Hematopoietic multipotent progenitor cell treated with erythropoietin and hydrocortisone succinate and interleukin-3 and kit ligand, for 17 days (in vitro differentiated cells): ENCODE data around the gene DPH1.

Experiments used
- DNase-seq: peaks from one replicate; pipeline ENCODE4 v3.0.0-alpha.2; 2015; ENCODE audit warnings: low spot score

Gene DPH1

DNA sequence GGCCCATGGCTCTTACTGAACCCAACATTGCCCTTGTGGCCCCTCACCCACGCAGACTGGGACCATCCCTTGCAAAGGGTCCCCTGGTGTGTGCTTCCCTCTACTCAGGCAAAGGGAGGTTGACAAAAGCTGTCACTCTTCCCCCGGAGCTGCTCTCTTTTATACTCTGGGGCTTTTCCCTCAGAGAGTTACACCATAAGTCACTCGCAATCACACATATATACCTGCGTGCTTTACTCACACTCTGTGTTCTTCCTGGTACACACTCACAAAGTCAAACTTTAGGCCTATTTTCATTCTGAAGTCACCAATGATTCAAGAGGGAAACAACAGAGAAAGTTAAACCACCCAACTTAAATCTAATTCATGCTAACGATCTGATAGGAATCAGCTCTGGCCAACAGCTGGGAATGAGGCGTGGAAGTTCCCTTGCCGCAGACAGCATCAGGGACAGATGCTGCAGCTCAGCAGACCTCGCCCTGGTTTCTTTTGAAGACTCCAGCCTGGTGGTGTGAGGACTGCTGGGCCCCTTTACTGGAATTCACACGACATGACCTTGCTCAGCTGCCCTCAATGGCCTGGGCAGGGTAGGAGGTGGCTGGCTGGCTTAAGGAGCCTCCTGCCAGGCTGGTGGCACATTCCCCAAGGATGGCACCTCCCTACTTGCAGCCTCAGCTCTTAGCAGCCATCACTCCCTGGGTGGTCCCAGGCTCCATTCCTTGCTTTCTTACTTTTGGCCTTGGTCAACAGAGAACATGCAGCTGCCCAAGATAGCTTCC lies 52.2 kb downstream of the DPH1 start:
- no peak for DNase-seq

DNA sequence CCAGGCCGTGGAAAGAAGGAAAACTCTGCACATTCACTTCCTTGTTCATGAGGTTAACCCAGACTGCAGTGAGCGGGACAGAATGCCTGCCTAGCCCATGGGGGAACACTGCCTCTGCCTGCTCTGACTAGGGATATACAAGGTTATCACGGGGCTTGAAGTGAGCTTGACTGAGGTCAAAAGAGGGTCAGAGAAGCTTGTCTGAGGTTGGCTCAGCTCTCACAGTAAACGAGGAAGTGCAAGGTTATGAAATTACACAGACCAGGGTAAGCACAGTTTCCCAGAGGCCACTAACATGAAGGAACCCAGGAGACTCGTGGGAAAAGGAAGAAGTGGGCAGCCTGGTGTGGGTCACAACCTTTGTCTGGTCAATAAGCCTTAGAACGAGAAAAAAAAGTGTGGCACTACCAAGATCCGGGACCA lies 53.7 kb downstream of the DPH1 start:
- DNase-seq = no peak

DNA sequence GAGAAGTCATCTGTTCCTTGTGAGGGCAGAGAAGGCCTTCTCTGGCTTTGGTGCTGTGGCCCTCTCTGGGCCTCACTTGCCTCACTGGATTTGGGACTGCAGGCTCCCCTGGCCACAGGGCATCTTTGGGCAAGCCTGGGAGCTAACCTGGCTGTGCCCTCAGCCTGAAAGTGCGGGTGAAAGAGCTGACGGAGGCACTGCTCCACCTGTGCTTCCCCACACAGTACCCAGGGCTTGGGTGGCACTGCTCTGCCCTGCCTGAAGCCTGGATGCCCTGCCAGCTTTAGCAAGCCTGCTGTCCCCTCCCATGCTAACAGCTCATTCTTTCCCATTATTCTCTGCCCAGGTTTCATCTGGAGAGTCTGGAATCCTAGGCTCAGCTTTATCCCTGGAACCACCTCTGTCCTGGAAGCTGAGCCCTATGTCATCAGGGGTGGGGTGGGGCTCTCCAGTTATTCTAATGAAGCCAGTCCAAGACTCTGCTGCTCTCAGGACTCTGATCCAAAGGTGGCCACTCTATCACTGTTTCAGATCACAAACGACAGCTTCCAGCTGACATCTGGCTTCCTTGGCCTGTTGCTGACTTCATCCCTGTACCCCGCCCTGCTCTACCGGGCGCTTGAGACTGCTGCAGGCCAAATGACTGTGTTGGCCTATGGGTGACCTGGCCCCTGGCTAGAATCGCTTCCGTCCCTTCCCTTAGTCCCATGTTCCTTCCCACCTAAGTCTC lies 54.2 kb downstream of the DPH1 start:
- DNase-seq = no peak

DNA sequence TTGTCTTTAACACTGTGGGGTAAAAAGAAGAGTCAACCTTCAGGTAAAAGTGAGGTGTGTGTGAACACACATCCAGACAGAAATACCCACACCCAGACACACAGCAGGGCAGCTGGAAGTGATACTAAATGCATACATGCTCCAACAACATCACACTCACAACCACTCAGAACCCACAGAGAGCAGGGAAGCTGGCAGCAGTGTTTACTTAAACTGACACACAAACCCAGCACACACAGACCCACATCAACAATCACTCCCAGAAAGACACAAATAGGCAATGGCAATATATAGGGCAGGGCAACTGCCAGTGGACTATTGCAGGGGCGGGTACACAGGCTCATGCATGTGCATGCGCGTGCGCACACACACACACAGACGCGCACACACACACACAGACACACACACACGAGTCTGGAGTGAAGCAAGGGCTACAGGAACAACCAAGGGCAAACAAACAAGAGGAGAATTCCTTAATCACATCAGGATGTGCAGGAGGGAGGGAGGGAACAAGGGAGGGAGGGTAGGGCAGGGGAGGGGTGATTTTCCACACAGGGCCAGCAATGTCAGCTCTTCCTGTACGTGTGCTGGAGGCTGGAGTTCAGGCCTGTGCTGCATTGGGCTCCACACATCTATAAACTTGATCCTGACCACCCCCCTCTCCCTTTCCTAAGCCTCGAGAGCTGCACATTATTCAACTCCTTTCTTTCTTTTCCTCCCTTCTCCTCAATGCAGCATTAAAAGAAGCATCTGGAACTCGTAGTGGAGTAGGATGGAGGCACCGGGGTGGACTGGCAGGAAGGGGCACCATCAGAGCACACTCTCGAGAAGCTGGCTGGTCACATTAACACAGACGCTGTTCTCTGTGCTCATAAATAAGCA lies 55.1 kb downstream of the DPH1 start:
- no peak for DNase-seq

DNA sequence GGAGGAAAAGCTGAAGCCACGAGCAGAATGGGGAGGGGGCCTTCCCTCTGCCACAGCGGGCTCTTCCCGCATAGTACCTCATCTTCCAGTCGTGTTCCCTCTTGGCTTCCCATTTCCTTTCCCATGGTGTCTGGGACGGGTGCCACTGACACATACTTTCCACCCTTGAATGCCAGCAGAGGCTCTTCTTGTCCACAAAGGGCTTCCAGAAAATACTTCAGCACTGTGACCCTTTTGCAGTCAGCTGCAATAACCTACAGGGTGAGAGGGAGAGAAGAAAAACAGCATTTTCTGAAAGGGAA lies 55.6 kb downstream of the DPH1 start:
- DNase-seq = no peak

DNA sequence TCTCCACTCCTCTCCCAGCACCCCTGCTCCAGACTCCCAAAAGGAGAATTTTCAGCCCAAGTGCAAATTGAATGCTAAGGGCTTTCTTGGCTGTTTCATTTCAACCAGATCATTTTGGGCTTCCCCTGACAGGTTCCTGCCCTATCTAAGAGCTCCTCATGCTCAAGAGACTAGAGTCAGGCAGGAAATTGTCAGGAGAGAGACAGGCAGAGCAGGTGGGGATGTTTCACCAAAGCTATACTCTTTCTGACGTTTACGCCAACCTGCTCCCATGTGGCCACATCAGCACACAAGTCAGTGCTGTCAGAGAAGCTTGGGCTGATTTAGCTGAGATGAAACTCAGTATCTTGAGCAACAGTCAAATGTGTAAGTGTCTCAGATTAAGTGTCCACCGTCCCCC lies 56.4 kb downstream of the DPH1 start:
- no peak for DNase-seq

DNA sequence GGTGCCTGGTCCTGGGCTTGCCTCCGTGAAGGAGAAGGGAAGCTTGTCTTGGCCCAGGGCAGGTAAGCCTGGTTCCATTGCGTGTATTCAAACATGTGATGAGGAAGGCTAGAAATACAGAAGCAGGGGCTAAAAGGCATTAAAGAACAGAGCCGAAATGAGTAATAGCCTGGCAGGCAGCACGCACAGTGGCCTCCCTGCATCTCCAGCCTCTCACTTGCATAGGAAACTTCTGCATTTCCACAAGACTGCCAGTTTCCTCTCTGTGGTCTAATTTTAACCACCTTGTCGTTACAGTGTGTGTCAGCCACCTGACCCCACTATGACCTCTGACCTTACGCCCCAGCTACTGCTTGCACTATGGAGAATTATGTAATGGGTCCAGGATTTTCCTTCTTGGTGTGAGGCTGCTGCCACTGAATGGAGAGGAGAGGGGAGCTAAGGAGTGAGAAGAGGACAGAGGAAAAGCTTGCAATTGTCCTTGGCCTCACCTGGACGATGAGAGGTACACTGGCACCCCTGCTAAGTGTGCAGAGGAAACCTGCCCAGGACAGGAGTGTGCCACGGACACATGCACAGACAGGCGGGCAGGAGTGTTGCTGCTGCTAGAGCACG lies 57.8 kb downstream of the DPH1 start:
- no peak for DNase-seq

DNA sequence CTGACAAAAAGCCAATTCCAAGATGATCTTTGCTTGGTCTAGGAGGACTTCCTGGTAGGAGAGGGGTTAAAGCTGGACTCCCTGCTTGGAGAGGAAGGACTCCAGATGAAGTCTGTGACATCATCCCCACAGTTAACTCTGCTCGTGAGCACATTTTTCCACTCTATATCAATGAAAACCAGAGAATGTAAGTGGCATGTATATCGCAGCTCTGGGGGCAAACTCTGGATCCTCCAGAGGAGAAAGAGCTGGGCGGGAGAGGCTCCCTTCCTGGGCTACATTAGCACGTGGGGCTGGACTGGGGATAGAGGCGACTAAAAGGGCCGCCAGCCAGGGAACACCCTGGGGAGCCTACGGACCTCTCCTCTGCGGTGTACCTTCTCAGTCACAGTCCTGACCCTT lies 59.1 kb downstream of the DPH1 start:
- DNase-seq = no peak

DNA sequence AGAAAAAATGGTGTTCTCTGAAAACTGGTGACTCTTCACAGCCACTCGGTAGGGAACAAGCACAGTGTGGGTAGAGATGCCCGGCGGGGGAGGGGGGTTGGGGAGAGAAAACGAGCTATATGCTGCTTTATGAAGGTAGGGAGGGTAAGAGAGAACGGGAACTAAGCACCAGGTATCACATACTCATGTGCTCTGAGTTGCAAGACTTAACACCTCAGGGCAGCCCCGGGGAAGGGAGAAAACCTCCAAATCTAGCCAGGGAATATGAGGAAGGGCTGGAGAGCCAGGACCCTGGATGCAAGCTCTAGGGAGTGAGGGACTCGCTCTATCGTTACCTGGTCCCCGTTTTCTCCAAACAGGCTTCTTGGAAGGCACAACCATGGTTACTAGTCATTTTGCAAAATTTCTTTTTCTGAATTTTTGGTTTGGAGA lies 60.3 kb downstream of the DPH1 start:
- no peak for DNase-seq

DNA sequence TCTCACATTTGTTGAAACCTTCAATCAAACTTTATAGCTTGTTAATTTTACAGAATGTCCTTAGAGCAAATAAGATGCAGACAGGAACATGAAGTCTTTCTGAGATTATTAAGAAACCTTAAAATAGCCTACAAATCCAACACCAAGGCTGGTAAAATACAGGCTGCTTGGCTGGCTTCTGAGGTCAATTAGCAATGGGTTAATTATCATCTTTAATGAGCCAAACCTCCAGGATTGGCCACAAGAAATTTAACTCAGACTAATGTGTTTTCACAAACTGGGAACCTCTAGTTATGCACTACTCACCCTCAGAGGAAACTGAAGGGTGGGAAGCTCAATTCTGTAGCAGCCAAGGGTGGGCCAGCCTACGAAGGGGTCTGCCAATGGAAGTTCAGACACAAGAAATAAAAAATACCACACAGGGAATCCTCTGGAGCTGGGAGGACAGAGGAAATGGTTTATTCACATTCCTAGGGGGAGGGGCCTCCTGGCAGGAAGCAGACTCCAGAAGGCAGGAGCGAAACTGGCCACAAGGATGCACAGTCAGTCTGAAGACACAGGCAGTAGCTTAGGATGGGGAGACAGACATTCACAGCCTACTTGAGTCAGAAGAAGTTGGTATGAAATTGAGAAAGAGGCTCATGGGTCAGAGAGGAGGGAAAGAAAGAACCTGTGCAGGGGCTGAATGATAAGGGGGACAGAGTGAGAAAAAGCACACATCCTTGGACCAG lies 61.0 kb downstream of the DPH1 start:
- no peak for DNase-seq

DNA sequence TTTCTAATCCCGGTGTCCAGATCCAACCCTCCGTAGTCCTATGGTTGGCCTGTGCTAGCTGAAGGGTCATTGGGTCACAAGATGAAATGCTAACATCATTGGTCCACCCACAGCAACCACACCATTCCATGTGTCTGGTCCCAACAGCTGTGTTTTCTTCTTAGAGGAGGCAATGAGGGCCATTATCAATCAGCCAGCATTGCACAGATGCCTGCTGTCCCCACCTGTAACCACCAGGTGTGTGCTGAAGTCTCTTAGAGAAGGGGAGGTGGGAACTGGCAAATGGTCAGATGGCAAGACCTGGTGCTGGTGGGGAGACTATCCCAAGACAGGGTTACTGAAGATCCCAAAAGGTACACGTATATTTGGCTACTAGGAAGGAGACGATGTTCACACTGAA lies 62.3 kb downstream of the DPH1 start:
- no peak for DNase-seq

DNA sequence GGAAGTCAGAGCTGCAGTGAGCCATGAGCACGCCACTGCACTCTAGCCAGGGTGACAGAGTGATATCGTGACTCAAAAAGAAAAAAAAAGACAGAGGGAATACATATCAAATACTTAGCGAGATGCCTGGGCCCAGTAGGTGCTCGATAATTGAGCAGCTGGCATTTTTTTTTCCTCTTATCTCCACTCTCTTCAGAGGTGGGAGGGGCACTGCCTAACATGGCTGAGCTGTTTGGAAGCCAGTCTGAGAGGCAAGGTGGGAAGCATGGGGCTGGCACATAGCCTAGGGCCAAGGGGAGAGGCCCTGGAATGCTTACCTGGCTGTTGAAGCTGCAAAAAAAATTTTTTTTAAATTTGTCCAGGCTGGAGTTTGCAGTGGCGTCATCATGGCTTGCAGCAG lies 63.4 kb downstream of the DPH1 start:
- peak; percentile 56 for DNase-seq
